Calu3 (cell line): ENCODE results near the gene NT5DC2. TPM values are rescaled to one million over a fixed set of nuclear protein-coding genes. Genes with fewer than 3 reads are reported as not detected.

Experiments used
- BruUV-seq: library from RNA; stranded (reverse); fragments of 400-500 nt; replicated peaks from 2 replicates; lab custom pipeline; 2021; lab: Mats Ljungman, UMichigan
- CTCF ChIA-PET: fragments of 300-600 bp; sonication (Branson Sonifier 250); formaldehyde crosslinking; loops from one replicate; lab custom pipeline; 2022; ENCODE audit warnings: antibody characterized with exemption; lab: Charles Lee
- DNase-seq: peaks from one replicate; pipeline ENCODE4 v3.0.0; 2022
- H3K27ac Mint-ChIP-seq: one replicate; pipeline ENCODE4 v1.8.0; 2022; ENCODE audit warnings: mixed read lengths; ENCODE audit not compliant: unreplicated experiment
- H3K27me3 Mint-ChIP-seq: one replicate; pipeline ENCODE4 v1.8.0; 2022; ENCODE audit warnings: mixed read lengths; ENCODE audit not compliant: unreplicated experiment
- H3K36me3 Mint-ChIP-seq: one replicate; pipeline ENCODE4 v1.8.0; 2022; ENCODE audit warnings: mild to moderate bottlenecking, moderate library complexity, mixed read lengths; ENCODE audit not compliant: insufficient read depth, unreplicated experiment
- H3K4me1 Mint-ChIP-seq: one replicate; pipeline ENCODE4 v1.8.0; 2022; ENCODE audit warnings: mild to moderate bottlenecking, low read depth, mixed read lengths; ENCODE audit not compliant: unreplicated experiment
- H3K4me3 Mint-ChIP-seq: one replicate; pipeline ENCODE4 v1.8.0; 2022; ENCODE audit warnings: mild to moderate bottlenecking, low read depth, moderate library complexity, mixed read lengths; ENCODE audit not compliant: unreplicated experiment
- H3K9me3 Mint-ChIP-seq: one replicate; pipeline ENCODE4 v1.8.0; 2022; ENCODE audit warnings: low read depth, mixed read lengths; ENCODE audit not compliant: unreplicated experiment
- intact Hi-C: fragments of 100-400 bp; cut with micrococcal nuclease; formaldehyde crosslinking; loops from one replicate; pipeline ENCODE4 v1.10.0; 2022; ENCODE audit not compliant: unreplicated experiment
- total RNA-seq: library from RNA; stranded (reverse); gene quantifications from 2 replicates; pipeline ENCODE4 v1.2.3, GENCODE V29; 2022
- TF ChIP-seq, protein P1 (sequence below): fragments of 200-600 bp; IDR thresholded peaks from one replicate; pipeline ENCODE4 v1.8.0; 2022; ENCODE audit warnings: antibody characterized with exemption; ENCODE audit not compliant: unreplicated experiment

The NT5DC2 gene
- total RNA-seq, 1 experiment from 2014 or later = 146 TPM

DNA sequence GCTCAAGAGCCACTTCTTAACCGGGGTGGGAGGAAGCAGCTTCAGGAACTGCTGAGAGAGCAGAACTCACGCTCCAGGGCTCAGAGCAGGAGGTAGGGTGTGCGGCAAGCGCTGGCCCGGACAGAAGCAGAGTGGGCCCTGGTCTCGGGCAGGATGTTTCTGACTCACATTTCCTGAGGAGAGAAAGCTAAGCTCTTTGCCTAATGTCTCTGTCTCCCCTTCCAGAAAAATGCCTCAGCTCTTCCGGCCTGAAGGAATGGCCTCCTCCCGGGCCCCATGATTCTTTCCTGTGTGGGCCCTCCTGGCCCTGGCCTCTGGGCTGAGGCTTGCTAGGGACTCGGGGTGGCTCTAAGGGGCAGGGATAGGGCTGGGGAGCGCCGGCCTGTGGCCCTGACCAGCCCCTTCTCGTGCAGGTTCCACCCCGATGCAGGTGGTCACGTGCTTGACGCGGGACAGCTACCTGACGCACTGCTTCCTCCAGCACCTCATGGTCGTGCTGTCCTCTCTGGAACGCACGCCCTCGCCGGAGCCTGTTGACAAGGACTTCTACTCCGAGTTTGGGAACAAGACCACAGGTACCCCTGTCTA lies 42.6 kb downstream of the NT5DC2 start:
- H3K4me1 Mint-ChIP-seq = no peaks in the 10 kb centered on the region
- intact Hi-C loops = no loop called here
- no TSS peak for BruUV-seq
- TF ChIP-seq, protein P1, sequence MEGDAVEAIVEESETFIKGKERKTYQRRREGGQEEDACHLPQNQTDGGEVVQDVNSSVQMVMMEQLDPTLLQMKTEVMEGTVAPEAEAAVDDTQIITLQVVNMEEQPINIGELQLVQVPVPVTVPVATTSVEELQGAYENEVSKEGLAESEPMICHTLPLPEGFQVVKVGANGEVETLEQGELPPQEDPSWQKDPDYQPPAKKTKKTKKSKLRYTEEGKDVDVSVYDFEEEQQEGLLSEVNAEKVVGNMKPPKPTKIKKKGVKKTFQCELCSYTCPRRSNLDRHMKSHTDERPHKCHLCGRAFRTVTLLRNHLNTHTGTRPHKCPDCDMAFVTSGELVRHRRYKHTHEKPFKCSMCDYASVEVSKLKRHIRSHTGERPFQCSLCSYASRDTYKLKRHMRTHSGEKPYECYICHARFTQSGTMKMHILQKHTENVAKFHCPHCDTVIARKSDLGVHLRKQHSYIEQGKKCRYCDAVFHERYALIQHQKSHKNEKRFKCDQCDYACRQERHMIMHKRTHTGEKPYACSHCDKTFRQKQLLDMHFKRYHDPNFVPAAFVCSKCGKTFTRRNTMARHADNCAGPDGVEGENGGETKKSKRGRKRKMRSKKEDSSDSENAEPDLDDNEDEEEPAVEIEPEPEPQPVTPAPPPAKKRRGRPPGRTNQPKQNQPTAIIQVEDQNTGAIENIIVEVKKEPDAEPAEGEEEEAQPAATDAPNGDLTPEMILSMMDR = no peak
- no peak overlapping the region for H3K27ac Mint-ChIP-seq
- CTCF ChIA-PET = no interaction called here
- peaks cover 4% of the 10 kb centered on the region for H3K36me3 Mint-ChIP-seq
- H3K4me3 Mint-ChIP-seq = no peak overlapping the region
- H3K27me3 Mint-ChIP-seq = no peaks in the 10 kb centered on the region
- H3K9me3 Mint-ChIP-seq = no peaks in the 10 kb centered on the region
- DNase-seq = no peak

DNA sequence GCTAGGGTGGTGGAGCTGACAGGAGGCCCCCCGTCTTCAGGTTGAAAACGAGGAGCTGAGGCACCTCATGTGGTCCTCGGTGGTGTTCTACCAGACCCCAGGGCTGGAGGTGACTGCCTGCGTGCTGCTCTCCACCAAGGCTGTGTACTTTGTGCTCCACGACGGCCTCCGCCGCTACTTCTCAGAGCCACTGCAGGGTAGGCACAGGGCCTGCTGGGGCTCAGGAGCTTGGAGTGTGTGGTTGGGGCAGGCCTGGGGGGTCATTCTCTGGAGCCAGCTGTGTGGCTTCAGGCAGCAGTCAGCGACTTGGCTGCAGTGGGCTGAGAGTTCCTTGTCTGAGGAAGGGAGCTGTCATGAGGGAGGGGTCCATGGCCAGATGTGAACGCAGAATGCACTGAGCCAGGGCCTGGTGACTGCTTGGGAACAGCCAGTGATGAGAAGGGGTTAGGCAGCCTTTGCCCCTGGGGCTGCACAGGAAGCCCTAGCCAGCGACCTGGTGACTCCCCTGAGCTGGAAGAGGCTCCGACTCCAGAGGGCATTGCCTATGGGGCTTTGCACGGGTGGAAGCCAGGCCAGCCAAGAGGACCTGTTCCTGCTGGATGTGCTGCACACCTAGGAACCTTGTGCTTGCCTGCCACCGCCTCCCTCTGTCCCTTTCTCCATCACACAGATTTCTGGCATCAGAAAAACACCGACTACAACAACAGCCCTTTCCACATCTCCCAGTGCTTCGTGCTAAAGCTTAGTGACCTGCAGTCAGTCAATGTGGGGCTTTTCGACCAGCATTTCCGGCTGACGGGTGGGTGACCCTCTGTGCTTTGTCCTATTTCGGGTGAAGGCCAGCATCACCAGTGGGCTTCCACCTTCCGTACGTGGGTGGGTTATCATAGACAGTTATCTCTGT lies 43.4 kb downstream of the NT5DC2 start:
- TF ChIP-seq, protein P1 = no peak
- intact Hi-C loops = no loop called here
- CTCF ChIA-PET = no interaction called here
- no peak overlapping the region for H3K27ac Mint-ChIP-seq
- no peaks in the 10 kb centered on the region for H3K9me3 Mint-ChIP-seq
- H3K27me3 Mint-ChIP-seq = no peaks in the 10 kb centered on the region
- peaks cover 8% of the 10 kb centered on the region for H3K36me3 Mint-ChIP-seq
- DNase-seq = no peak
- no TSS peak for BruUV-seq
- H3K4me3 Mint-ChIP-seq = no peak overlapping the region
- no peaks in the 10 kb centered on the region for H3K4me1 Mint-ChIP-seq

GRCh38 chr3:52489453-52489852 lies 44.2 kb downstream of the NT5DC2 start:
- TF ChIP-seq, protein P1 = no peak
- DNase-seq = no peak
- intact Hi-C loops = no loop called here
- H3K4me3 Mint-ChIP-seq = no peak overlapping the region
- peaks cover 10% of the 10 kb centered on the region for H3K36me3 Mint-ChIP-seq
- H3K27me3 Mint-ChIP-seq = no peaks in the 10 kb centered on the region
- no peak overlapping the region for H3K27ac Mint-ChIP-seq
- no TSS peak for BruUV-seq
- no peaks in the 10 kb centered on the region for H3K4me1 Mint-ChIP-seq
- CTCF ChIA-PET = no interaction called here
- H3K9me3 Mint-ChIP-seq = no peaks in the 10 kb centered on the region

DNA sequence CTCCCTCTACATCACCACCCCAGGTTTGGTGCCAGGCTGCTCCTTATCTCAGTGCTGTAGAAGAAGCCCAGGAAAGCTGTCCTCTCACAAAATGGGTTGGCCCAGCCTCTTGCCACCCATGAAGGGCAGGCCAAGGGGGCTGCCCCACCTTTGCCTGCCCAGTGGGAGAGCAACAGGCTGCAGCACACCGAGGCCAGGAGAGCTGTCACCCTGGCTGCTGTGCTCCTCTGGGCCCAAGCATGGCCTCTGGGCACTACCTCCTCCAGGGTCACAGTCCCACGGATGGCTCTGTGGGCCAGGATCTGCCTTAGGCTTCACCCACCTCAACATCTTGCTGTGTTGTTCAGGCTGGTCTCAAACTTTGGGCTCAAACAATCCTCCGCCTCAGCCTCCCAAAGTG lies 44.9 kb downstream of the NT5DC2 start:
- no peak for DNase-seq
- H3K9me3 Mint-ChIP-seq = no peaks in the 10 kb centered on the region
- H3K27me3 Mint-ChIP-seq = no peaks in the 10 kb centered on the region
- intact Hi-C loops = no loop called here
- H3K36me3 Mint-ChIP-seq = peaks cover 10% of the 10 kb centered on the region
- no peak overlapping the region for H3K4me3 Mint-ChIP-seq
- H3K27ac Mint-ChIP-seq = no peak overlapping the region
- BruUV-seq = no TSS peak
- H3K4me1 Mint-ChIP-seq = no peaks in the 10 kb centered on the region
- CTCF ChIA-PET = no interaction called here
- TF ChIP-seq, protein P1 = no peak
